HG02763 (cell line): ENCODE results near the gene CAPN9.
"Not testable (repeated sequence)": the region's sequence is repeated elsewhere in the genome, so short reads cannot be mapped to it uniquely, and the experiment has no call there.

Experiments used
- ATAC-seq: cut with Tn5 transposase; IDR thresholded peaks from one replicate; pipeline ENCODE4 v1.9.1; 2021; ENCODE audit warnings: mild to moderate bottlenecking, moderate library complexity; ENCODE audit not compliant: unreplicated experiment

The CAPN9 gene

GRCh38 chr1:230845184-230845583, 98.0 kb downstream of the CAPN9 start:
- not testable (repeated sequence) for ATAC-seq

GRCh38 chr1:230848235-230848634, 101.0 kb downstream of the CAPN9 start:
- ATAC-seq, result no peak

GRCh38 chr1:230849451-230850224, 102.5 kb downstream of the CAPN9 start:
- no peak for ATAC-seq

GRCh38 chr1:230850547-230850946, 103.4 kb downstream of the CAPN9 start:
- ATAC-seq, result no peak

GRCh38 chr1:230851291-230851691, 104.1 kb downstream of the CAPN9 start:
- ATAC-seq, result no peak
